GM19397 (cell line): ENCODE measurements around the gene MFSD2B.

Source experiments
- ATAC-seq: cut with Tn5 transposase; IDR thresholded peaks from one replicate; pipeline ENCODE4 v1.9.1; 2021; ENCODE audit warnings: mild to moderate bottlenecking, moderate library complexity; ENCODE audit not compliant: unreplicated experiment

The MFSD2B gene

GRCh38 chr2:24050041-24050979 is 40.4 kb downstream of the MFSD2B start:
- ATAC-seq, result no peak

DNA sequence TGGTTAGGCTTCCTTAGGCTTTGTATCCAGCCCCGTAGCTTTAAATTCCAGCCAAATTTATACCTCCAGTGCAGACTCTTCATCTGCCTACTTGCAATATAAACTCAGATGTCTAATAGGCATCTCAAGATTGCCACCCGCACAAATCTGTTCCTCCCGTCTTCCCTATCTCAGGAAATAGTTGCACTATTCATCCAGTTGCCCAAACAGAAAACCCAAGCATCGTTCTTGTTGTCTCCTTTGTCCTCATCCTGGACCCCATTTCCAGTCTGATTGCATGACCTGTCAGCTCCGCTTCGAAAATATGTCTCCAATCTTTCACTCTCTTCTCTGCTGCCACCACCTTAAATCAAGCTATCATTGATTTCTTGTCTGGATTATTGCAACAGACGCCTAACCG is 41.9 kb downstream of the MFSD2B start:
- no peak for ATAC-seq

DNA sequence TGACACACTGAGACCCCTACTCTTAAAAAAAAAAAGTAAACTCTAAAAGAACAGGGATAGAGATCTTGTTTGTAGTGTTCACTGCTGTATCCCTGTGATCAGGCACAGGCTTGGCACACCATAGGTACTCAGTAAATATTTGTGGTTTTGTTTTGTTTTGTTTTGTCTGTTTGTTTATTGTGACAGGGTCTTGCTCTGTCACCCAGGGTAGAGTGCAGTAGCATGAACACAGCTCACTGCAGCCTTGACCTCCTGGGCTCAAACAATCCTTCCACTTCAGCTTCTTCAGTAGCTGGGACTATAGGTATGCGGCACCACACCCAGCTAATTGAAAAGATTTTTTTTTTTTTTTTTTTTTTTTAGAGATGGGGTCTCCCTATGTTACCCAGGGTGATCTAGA is 43.1 kb downstream of the MFSD2B start:
- ATAC-seq, result no peak

- no peak for ATAC-seq
Measured at GRCh38 chr2:24054366-24055010, 44.6 kb downstream of the MFSD2B start.

GRCh38 chr2:24055750-24056149 is 45.9 kb downstream of the MFSD2B start:
- ATAC-seq, result no peak

DNA sequence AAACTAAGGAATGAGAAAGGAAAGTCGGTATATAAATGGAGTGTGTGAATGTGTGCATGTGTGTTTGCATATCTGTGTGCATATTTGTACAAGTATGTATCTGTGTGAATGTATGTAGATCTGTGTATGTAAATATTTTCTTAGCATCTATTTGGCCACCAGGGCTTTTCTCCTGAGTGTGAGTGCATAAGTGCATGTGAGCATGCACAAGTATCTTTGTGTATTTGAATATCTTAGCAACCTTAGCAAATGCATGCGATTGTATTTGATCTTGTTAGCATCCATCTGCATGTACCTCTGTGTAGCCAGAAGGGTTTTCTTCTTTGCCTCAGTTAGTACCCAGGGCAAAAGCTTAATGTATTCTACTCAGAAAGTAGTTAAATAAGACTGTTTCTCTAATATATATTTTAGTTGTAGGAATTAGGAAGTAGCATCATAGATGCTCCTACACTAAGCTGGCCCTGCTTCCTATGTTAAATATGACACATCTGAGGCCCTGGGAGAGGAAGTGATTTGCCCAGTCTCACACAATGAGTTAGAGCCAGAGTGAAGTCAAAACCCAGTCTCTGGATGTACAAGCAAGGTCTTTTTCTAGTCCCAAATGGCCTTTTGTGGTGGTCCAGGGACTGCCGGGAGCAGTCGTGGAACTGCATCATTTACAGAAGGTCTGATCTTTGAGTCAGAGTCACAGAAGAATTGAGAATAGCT is 48.8 kb downstream of the MFSD2B start:
- ATAC-seq, result no peak

DNA sequence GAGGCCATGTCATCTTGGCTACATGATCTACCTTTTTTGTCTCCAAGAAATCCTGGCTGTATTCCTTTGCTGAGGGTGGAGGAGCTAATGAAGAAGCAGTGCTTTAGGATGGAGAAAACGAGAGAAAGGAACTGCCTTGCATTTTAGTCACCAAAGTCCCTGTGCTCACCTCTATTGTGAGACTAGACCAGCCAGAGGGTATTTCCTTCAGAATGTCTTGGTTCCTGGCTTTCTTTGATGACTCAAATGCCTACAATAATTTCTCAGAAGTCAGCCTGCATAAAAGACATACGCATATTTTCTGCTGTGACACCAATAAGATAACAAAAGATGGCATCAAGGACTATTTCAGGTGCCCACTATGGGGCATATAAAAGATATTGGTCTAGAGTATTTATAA is 55.5 kb downstream of the MFSD2B start:
- ATAC-seq, result no peak

DNA sequence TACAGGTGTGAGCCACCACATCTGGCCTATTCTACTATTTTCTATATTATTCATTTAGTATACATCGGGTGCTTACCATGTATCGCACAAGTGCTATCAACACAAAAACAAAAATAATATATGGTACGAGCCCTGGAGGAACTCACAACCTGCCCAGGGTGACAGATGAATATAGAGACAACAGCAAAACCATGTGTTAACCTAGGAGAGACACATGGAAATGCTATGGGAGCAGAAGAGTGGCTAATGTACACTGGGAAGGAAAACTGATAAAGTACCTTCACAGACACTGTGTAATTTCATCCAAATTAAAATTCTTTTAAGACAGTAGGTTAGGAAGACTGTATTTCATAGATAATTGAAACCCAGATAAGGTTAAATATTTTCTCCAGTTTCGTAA is 62.4 kb downstream of the MFSD2B start:
- no peak for ATAC-seq

- ATAC-seq, result no peak
Measured at GRCh38 chr2:24073816-24074215, 63.9 kb downstream of the MFSD2B start.

DNA sequence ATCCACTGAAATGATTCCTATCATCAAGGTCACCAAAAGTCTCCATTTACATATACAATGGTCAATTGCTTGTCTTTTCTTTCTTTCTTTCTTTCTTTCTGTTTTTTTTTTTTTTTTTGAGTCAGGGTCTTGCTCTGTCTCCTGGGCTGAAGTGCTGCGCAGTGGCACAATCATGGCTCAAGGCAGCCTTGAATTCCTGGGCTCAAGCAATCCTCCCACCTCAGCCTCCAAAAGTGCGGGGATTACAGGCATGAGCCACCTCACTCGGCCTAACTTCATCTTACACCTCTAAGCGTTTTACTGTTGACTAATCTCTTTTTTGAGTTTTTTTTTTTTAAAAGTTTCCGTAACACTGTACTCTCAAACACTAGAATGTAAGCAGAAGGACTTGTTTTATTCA is 65.4 kb downstream of the MFSD2B start:
- no peak for ATAC-seq
